ENCODE measurements around the gene PAX2. TPM values are rescaled to one million over a fixed set of nuclear protein-coding genes. Genes with fewer than 3 reads are reported as not detected.
A peak's percentile ranks its signal among the peaks of the same experiment; 100 is the strongest.

PAX2 gene
- total RNA-seq, 1 experiment from 2014 or later: not detected

- Histone ChIP-seq H3K36me3 (ENCODE audit: insufficient read depth, low read length, poor library complexity, severe bottlenecking) (no peaks in the 10 kb centered on the region), H3K4me3 (ENCODE audit: low read depth, low read length, poor library complexity, severe bottlenecking) (no peak overlapping the region), H3K4me1 (ENCODE audit: insufficient read depth, low read length, poor library complexity, severe bottlenecking) (peaks cover 16% of the 10 kb centered on the region), H3K27ac (ENCODE audit: low read depth, low read length, poor library complexity, severe bottlenecking) (no peak overlapping the region), H3K27me3 (replicated peaks; ENCODE audit: insufficient read depth, low read depth, low read length, poor library complexity) (peaks cover 100% of the 10 kb centered on the region), H3K9me3 (ENCODE audit: low read depth, low read length, poor library complexity, severe bottlenecking) (no peaks in the 10 kb centered on the region)
- no peak for TF ChIP-seq CTCF (conservative IDR thresholded peaks at IDR 0.05; ENCODE audit: low read depth, low read length)
- TF ChIP-seq EZH2 (IDR thresholded peaks at IDR 0.05; ENCODE audit: borderline replicate concordance, low read depth, low read length, poor library complexity, severe bottlenecking): no peak
- ChIA-PET POLR2A (ENCODE audit: low non-redundant PET) (interaction anchor here (0.5 to 0.7 kb wide), 4 partner anchors 13 to 394 kb away, joined by 3 to 6 read pairs (median 4); partner anchors contain the start of gene SCD), CTCF (no interaction called here)
- BruUV-seq (replicated peaks): no TSS peak
- DNase-seq (ENCODE audit: low spot score): no peak
- intact Hi-C loops (cut with micrococcal nuclease; ENCODE audit: unreplicated experiment): no loop called here
Measured at GRCh38 chr10:100740476-100741377, 4.7 kb upstream of the PAX2 start.

GRCh38 chr10:100741378-100742075 is 3.9 kb upstream of the PAX2 start:
- H3K4me3 ChIP-seq (ENCODE audit: low read depth, low read length, poor library complexity, severe bottlenecking): no peak overlapping the region
- TF ChIP-seq EZH2 (IDR thresholded peaks at IDR 0.05; ENCODE audit: borderline replicate concordance, low read depth, low read length, poor library complexity, severe bottlenecking): peak; percentile 98
- TF ChIP-seq CTCF (conservative IDR thresholded peaks at IDR 0.05; ENCODE audit: low read depth, low read length): no peak
- H3K27ac ChIP-seq (ENCODE audit: low read depth, low read length, poor library complexity, severe bottlenecking): no peak overlapping the region
- intact Hi-C loops (cut with micrococcal nuclease; ENCODE audit: unreplicated experiment): no loop called here
- peaks cover 22% of the 10 kb centered on the region for H3K4me1 ChIP-seq (ENCODE audit: insufficient read depth, low read length, poor library complexity, severe bottlenecking)
- POLR2A ChIA-PET (ENCODE audit: low non-redundant PET): interaction anchor here (0.5 to 0.6 kb wide), 2 partner anchors 165 to 395 kb away, joined by 3 to 6 read pairs; partner anchors contain the start of gene SCD
- H3K36me3 ChIP-seq (ENCODE audit: insufficient read depth, low read length, poor library complexity, severe bottlenecking): no peaks in the 10 kb centered on the region
- CTCF ChIA-PET: interaction anchor here (1.0 kb wide), 1 partner anchor 27 kb away, joined by 6 read pairs; no protein-coding TSS in a partner anchor
- peaks cover 100% of the 10 kb centered on the region for H3K27me3 ChIP-seq (replicated peaks; ENCODE audit: insufficient read depth, low read depth, low read length, poor library complexity)
- no peak for DNase-seq (ENCODE audit: low spot score)
- H3K9me3 ChIP-seq (ENCODE audit: low read depth, low read length, poor library complexity, severe bottlenecking): no peaks in the 10 kb centered on the region
- no TSS peak for BruUV-seq (replicated peaks)

- TF ChIP-seq EZH2 (IDR thresholded peaks at IDR 0.05; ENCODE audit: borderline replicate concordance, low read depth, low read length, poor library complexity, severe bottlenecking): peak; percentile 90
- TF ChIP-seq CTCF (conservative IDR thresholded peaks at IDR 0.05; ENCODE audit: low read depth, low read length): no peak
- Histone ChIP-seq H3K4me1 (ENCODE audit: insufficient read depth, low read length, poor library complexity, severe bottlenecking) (peaks cover 22% of the 10 kb centered on the region), H3K9me3 (ENCODE audit: low read depth, low read length, poor library complexity, severe bottlenecking) (no peaks in the 10 kb centered on the region), H3K27me3 (replicated peaks; ENCODE audit: insufficient read depth, low read depth, low read length, poor library complexity) (peaks cover 100% of the 10 kb centered on the region), H3K36me3 (ENCODE audit: insufficient read depth, low read length, poor library complexity, severe bottlenecking) (no peaks in the 10 kb centered on the region), H3K4me3 (ENCODE audit: low read depth, low read length, poor library complexity, severe bottlenecking) (no peak overlapping the region), H3K27ac (ENCODE audit: low read depth, low read length, poor library complexity, severe bottlenecking) (no peak overlapping the region)
- no peak for DNase-seq (ENCODE audit: low spot score)
- ChIA-PET CTCF (interaction anchor here (1.0 kb wide), 1 partner anchor 28 kb away, joined by 6 read pairs; no protein-coding TSS in a partner anchor), POLR2A (ENCODE audit: low non-redundant PET) (no interaction called here)
- BruUV-seq (replicated peaks): no TSS peak
- intact Hi-C loops (cut with micrococcal nuclease; ENCODE audit: unreplicated experiment): no loop called here
Measured at GRCh38 chr10:100742076-100742771, 3.2 kb upstream of the PAX2 start.
